ENCODE results near the gene SCARF2.
"Not testable (repeated sequence)": the region's sequence is repeated elsewhere in the genome, so short reads cannot be mapped to it uniquely, and the experiment has no call there.

Gene SCARF2

DNA sequence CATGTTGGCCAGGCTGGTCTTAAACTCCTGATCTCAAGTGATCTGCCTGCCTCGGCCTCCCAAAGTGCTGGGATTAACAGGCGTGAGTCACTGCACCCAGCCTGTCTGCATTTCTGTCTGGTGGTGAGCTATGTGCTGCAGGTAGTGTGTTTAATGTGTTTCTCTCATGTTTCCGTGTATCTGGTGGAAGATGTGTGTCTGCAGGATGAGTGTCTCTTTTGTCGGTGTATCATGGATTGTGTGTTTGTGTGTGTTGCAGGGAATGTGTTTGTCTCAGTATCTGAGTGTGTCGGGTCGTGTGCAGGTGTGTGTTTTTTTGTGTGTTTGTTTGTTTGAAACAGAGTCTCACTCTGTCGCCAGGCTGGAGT is 16.1 kb downstream of the SCARF2 start:
- Mint-ChIP-seq H3K27me3 (peaks cover 9% of the 10 kb centered on the region), H3K9me3 (no peaks in the 10 kb centered on the region), H3K36me3 (ENCODE audit: low read depth) (no peaks in the 10 kb centered on the region), H3K4me3 (no peak overlapping the region), H3K4me1 (peaks cover 3% of the 10 kb centered on the region), H3K27ac (no peak overlapping the region)
- ATAC-seq (no peak), DNase-seq (no peak)

DNA sequence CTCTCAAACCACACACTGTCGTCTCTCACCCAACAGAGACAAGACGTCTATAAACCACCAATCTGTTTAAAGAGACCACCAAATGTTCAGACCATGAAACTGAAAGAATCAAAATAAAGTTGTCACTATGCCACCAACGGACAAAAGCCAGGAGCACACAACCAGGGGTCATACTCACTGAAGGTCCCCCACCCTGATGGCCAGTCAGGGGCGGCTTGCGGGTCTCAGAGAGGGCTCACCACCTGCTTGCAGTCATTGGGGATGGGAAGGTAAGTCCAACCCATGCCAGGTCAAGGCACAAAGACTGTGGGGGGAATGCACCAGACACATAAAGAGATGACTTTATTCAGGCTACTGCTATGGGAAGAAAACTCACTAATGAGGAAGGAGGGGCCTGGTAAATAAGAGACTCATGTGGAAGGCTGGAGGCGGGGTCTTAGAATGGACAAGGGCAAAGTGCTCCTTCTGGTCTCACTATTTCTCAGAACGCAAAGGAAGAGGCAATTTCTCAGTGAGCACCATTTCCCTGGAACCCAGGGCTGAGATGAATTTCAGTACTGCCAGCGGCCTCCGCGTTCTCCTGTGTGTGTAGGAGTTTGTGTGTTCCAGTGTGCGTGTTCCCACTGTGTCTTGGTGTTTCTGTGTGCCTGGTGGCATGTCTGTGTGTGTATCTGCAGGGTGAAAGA is 17.3 kb downstream of the SCARF2 start:
- DNase-seq, result no peak
- Mint-ChIP-seq H3K27ac (no peak overlapping the region), H3K4me3 (no peak overlapping the region), H3K4me1 (peaks cover 2% of the 10 kb centered on the region), H3K9me3 (no peaks in the 10 kb centered on the region), H3K27me3 (peaks cover 7% of the 10 kb centered on the region), H3K36me3 (ENCODE audit: low read depth) (no peaks in the 10 kb centered on the region)
- no peak for ATAC-seq

DNA sequence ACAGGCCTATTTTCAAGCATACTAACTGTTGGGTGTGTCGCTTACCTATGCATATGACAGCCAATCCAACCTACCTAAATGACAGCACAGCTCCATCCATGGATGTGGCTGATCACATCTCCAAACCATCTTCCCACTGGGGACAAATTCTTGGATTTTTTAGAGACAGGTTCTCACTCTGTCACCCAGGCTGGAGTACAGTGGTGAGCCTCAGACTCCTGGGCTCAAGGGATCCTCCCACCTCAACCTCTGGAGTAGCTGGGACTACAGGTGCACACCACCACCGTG is 18.0 kb downstream of the SCARF2 start:
- Mint-ChIP-seq H3K27ac (no peak overlapping the region), H3K4me3 (no peak overlapping the region), H3K36me3 (ENCODE audit: low read depth) (no peaks in the 10 kb centered on the region), H3K27me3 (peaks cover 6% of the 10 kb centered on the region), H3K4me1 (no peaks in the 10 kb centered on the region), H3K9me3 (no peaks in the 10 kb centered on the region)
- DNase-seq, result no peak
- ATAC-seq, result no peak

DNA sequence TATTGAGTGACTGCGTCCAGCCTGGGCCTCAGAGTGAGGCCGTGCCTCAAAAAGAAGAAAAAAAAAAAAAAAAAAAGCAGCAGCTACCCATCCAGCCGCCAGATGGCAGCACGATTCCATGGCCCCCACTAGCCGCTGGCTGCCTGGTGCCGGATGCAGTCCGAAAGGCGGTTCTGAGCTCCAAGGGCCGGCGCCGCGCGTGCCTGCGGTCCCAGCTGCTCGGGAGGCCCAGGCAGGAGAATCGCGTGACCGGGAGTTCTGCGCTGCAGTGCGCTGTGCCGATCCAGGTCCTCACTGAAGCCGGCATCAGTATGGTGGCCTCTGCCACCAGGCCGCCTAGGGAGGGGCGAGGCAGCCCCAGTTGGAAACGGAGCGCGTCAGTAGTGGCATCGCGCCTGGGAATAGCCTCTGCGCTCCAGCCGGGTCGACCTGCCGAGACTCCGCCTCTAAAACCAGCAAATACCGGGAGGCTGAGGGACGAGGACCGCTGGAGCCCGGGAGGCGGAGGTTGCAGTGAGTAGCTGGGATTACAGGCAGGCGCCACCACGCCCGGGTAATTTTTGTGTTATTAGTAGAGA is 19.3 kb downstream of the SCARF2 start:
- Mint-ChIP-seq H3K4me3 (no peak overlapping the region), H3K4me1 (no peaks in the 10 kb centered on the region), H3K9me3 (no peaks in the 10 kb centered on the region), H3K27ac (no peak overlapping the region), H3K27me3 (peaks cover 2% of the 10 kb centered on the region), H3K36me3 (ENCODE audit: low read depth) (no peaks in the 10 kb centered on the region)
- DNase-seq, result peak; percentile 71
- ATAC-seq, result peak; percentile 60

DNA sequence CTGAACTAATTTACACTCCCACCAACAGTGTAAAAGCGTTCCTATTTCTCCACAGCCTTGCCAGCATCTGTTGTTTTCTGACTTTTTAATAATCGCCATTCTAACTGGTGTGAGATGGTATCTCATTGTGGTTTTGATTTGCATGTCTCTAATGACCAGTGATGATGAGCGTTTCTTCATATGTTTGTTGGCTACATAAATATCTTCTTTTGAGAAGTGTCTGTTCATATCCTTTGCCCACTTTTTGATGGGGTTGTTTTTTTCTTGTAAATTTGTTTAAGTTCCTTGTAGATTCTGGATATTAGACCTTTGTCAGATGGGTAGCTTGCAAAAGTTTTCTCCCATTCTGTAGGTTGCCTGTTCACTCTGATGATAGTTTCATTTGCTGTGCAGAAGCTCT is 21.9 kb downstream of the SCARF2 start:
- H3K27me3 Mint-ChIP-seq; DNase-seq; H3K27ac Mint-ChIP-seq; H3K4me3 Mint-ChIP-seq; H3K9me3 Mint-ChIP-seq; H3K36me3 Mint-ChIP-seq (ENCODE audit: low read depth); ATAC-seq; H3K4me1 Mint-ChIP-seq: not testable (repeated sequence)

DNA sequence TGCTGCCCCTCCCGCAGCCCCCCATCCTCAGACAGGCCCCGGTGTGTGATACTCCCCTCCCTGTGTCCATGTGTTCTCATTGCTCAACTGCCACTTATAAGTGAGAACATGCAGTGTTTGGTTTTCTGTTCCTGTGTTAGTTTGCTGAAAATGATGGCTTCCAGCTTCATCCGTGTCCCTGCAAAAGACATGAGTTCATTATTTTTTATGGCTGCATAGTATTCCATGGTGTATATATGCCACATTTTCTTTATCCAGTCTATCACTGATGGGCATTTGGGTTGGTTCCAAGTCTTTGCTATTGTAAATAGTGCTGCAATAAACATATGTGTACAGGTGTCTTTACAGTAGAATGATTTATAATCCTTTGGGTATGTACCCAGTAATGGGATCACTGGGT is 22.4 kb downstream of the SCARF2 start:
- H3K36me3 Mint-ChIP-seq (ENCODE audit: low read depth); H3K4me3 Mint-ChIP-seq; H3K27ac Mint-ChIP-seq; H3K9me3 Mint-ChIP-seq; DNase-seq; ATAC-seq; H3K4me1 Mint-ChIP-seq; H3K27me3 Mint-ChIP-seq: not testable (repeated sequence)

DNA sequence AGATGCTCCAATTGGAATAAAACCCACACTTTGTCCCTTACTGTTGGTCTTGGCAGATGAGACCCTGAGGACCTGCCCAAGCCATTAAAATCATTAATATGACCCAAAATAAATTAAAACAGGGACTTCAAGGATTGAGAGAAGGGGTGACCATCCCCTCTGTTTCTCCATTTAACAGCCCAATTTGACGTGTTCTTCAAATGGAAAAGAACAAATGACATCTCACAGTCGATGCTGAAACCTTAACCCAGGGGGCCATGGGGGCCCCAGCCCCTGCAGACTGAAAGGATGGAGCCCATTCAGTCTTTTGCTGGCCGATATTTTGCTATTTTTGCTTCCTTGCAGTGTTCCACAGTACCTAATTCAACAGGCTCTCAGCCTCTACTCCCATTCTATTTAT is 23.2 kb downstream of the SCARF2 start:
- Mint-ChIP-seq H3K27me3 (peaks cover 2% of the 10 kb centered on the region), H3K4me1 (no peaks in the 10 kb centered on the region), H3K4me3 (no peak overlapping the region), H3K36me3 (ENCODE audit: low read depth) (no peaks in the 10 kb centered on the region), H3K9me3 (no peaks in the 10 kb centered on the region), H3K27ac (no peak overlapping the region)
- DNase-seq (no peak), ATAC-seq (no peak)

DNA sequence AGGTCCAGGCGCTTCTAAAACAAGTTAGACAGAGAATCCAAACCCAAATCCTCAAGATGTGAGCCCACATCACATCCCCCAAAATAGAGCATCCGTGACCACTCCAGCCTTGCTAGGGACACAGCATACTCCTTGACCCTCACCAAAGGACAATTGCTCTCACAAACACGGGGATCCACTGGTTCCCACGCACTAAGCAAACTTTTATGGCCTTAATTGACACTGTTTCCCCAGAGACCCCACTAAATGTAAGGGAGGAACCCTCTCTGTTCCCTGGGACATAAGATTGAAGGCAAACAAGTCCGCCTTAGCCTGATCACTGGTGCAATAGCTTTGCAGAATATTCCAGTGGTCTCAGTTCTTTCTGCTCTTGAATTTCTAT is 23.6 kb downstream of the SCARF2 start:
- no peak overlapping the region for H3K4me3 Mint-ChIP-seq
- ATAC-seq (no peak), DNase-seq (no peak)
- peaks cover 2% of the 10 kb centered on the region for H3K27me3 Mint-ChIP-seq
- H3K36me3 Mint-ChIP-seq (ENCODE audit: low read depth), result no peaks in the 10 kb centered on the region
- H3K27ac Mint-ChIP-seq, result no peak overlapping the region
- H3K4me1 Mint-ChIP-seq, result no peaks in the 10 kb centered on the region
- H3K9me3 Mint-ChIP-seq, result no peaks in the 10 kb centered on the region

DNA sequence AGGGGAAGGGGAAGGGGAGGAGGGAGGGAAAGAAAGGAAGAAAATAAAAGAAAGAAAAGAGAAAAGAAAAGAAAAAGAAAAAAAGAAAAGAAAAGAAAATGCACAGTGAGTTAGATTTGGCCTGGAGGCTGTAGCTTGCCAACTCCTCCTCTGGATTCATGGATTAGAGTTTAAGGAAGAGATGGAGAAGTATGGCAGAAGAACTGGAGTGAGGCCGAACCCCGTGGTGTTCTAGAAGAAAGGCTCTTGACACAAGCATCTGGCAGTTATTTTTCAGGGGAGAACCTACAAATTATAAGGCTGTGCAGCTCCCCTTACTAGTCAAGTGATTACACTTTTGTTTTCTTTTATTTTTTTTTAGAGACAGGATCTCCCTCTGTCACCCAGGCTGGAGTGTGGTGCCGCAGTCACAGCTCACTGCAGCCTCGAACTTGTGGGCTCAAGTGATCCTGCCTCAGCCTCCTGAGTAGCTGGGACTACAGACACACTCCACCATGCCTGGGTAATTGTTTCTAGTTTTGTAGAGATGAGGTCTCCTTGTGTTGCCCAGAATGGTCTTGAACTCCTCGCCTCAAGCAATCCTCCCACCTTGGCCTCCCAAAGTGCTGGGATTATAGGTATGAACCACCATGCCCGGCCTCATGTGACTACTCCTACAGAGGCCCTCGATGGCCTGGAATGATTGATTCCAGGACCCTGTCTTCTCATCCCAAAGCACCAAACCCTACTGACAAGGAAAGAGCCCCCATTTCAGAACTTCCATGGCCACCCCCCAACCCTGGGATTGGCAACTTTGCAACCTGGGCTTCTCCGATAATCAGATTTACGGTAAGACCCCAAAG is 24.2 kb downstream of the SCARF2 start:
- Mint-ChIP-seq H3K36me3 (ENCODE audit: low read depth) (no peaks in the 10 kb centered on the region), H3K27me3 (peaks cover 2% of the 10 kb centered on the region), H3K4me1 (no peaks in the 10 kb centered on the region), H3K4me3 (no peak overlapping the region), H3K9me3 (no peaks in the 10 kb centered on the region), H3K27ac (no peak overlapping the region)
- ATAC-seq (no peak), DNase-seq (no peak)

DNA sequence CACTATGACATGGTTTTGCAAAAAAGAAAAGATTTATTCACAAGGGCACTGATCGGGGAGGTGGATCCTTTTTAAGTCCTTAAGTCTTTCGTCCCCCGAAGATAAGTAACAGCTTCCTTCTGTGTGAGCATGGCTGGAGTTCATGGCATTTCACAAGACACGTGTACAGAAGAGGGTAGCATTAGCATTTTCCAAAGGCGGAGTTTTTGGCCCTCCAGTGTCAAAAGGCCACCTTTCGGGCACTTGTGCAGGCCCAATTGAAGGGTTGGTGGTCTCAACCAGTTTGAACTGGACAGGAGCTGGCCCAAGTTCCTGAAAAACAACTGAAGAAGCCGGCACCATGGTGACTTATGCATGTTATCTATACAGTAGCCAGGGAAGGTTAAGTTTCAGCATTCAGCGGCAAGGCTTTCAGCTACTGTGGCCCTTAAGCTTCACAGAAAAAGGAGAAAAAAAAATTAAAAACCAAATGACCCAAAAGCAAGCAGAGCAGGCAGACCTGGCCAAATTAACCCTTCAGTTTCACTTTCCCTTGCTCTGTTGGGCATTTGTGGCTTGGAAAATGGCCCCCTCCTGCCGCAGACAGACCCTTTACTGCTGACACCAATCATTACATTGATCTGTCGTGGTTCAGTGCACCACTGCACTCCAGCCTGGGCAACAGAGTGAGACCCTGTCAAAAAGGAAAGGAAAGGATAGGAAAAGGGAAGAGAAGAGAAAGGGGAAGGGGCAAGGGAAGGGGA is 25.0 kb downstream of the SCARF2 start:
- Mint-ChIP-seq H3K36me3 (ENCODE audit: low read depth) (no peaks in the 10 kb centered on the region), H3K27me3 (peaks cover 2% of the 10 kb centered on the region), H3K4me1 (no peaks in the 10 kb centered on the region), H3K27ac (no peak overlapping the region), H3K9me3 (no peaks in the 10 kb centered on the region), H3K4me3 (no peak overlapping the region)
- no peak for DNase-seq
- ATAC-seq, result no peak

DNA sequence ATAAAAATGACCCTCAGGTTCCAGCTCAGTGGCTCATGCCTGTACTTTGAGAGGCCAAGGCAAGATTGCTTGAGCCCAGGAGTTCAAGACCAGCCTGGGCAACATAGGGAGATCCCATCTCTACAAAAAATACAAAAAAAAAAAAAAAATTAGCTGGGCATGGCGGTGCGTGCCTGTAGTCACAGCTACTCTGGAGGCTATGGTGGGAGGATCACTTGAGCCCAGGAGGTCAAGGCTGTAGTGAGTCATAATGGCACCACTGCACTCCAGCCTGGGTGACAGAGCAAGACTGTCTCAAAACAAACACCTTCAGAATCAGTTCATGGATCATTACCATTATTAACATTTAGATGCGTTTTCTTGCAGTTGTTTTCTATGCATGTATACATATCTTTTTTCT is 28.2 kb downstream of the SCARF2 start:
- H3K36me3 Mint-ChIP-seq (ENCODE audit: low read depth), result peaks cover 10% of the 10 kb centered on the region
- not testable (repeated sequence) for ATAC-seq, H3K27me3 Mint-ChIP-seq, H3K4me1 Mint-ChIP-seq, H3K27ac Mint-ChIP-seq, H3K9me3 Mint-ChIP-seq, DNase-seq, H3K4me3 Mint-ChIP-seq

DNA sequence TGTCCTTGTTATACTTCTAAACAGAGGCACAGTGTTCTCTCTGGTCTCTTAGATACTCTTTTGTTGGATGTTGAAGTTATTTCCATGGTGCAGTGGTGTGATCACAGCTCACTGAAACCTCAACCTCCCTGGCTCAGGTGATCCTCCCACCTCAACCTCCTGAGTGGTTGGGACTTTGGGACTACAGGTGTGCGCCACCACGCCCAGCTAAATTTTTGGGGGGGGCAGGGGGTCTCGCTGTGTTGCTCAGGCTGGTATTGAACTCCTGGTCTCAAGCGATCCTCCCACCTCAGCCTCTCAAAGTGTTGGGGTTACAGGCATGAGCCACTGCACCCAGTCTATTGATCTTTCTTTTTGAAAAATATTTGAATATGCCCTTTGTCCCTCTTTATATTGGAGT is 28.7 kb downstream of the SCARF2 start:
- ATAC-seq, result no peak
- no peak overlapping the region for H3K27ac Mint-ChIP-seq

DNA sequence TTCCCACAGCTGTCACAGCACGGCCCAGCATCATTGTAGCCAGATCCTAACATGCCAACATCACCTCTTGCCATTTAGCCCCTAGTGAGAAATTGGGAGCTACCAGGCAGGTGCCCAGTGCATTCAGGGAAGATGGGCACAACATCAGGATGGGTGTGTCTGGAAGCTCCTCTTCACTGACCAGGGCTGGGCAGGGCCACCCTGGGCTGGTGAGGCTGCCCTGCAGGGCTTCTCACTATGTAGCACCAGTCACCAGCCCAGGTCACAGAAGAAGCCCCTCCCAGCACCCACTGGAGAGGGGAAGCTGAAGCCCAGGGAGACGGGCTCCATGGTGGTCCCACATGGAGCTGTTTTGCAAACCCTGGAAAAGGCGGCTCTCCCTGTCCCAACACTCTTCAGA is 29.8 kb downstream of the SCARF2 start:
- DNase-seq (no peak), ATAC-seq (no peak)
- Mint-ChIP-seq H3K4me1 (peaks cover 4% of the 10 kb centered on the region), H3K4me3 (no peak overlapping the region), H3K9me3 (no peaks in the 10 kb centered on the region), H3K36me3 (ENCODE audit: low read depth) (peaks cover 18% of the 10 kb centered on the region), H3K27me3 (no peaks in the 10 kb centered on the region), H3K27ac (no peak overlapping the region)

More for the DNA sequence above, 28.7 kb downstream of the SCARF2 start:
- no peaks in the 10 kb centered on the region for H3K9me3 Mint-ChIP-seq
- DNase-seq, result no peak
- no peaks in the 10 kb centered on the region for H3K27me3 Mint-ChIP-seq
- peaks cover 12% of the 10 kb centered on the region for H3K36me3 Mint-ChIP-seq (ENCODE audit: low read depth)
- H3K4me1 Mint-ChIP-seq, result no peaks in the 10 kb centered on the region
- H3K4me3 Mint-ChIP-seq, result no peak overlapping the region

DNA sequence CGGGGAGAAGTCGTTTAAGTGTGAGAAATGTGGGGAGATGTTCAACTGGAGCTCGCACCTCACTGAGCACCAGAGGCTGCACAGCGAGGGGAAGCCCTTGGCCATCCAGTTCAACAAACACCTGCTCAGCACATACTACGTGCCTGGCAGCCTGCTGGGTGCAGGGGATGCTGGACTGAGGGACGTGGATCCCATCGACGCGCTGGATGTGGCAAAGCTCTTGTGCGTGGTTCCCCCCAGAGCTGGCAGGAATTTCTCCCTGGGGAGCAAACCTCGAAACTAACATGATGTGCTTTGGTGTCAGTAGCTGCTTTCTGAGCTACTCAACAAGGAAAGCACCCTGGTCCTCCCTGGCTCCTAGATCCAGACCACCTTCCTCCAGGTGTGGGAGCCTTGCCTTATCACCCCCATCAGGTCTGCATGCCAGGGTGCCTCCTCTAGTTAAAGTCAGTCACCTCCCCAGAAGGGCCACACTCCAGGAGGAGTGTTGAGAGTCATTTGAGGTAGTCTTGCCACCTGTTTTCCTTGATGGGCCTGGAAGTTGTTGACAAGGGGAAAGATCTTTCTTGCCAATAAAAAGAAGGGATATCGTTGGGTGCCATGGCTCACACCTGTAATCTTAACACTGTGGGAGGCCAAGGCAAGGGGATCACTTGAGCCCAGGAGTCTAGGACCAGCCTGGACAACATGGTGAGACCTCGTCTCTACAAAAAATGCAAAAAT is 30.8 kb downstream of the SCARF2 start:
- Mint-ChIP-seq H3K9me3 (no peaks in the 10 kb centered on the region), H3K27me3 (no peaks in the 10 kb centered on the region), H3K36me3 (ENCODE audit: low read depth) (peaks cover 18% of the 10 kb centered on the region), H3K27ac (no peak overlapping the region), H3K4me3 (no peak overlapping the region), H3K4me1 (peaks cover 4% of the 10 kb centered on the region)
- ATAC-seq (no peak), DNase-seq (no peak)

Data from activated naive CD8-positive, alpha-beta T cell treated with anti-CD3 and anti-CD28 coated beads, Interleukin-2, amount 50 U/mL, for 24 hours (primary cell).